ENCODE results near the gene RCHY1. TPM values are rescaled to one million over a fixed set of nuclear protein-coding genes. Genes with fewer than 3 reads are reported as not detected.

Gene RCHY1
- total RNA-seq (2014; rRNA removed; shearing (Covaris generic)) (10.5 and 23.6 TPM in 2 replicates), polyA plus RNA-seq (2016; fragmentation: Nextera tagmentation; extraction: Ambion mirVana) (16.9 and 18.8 TPM in 2 replicates)

- H3K9me3 ChIP-seq (ENCODE audit: low read depth): no peaks in the 10 kb centered on the region
- WGBS, 2 experiments (ENCODE audit: low coverage in 1 of 2, low lambda C conversion rate in 2 of 2, missing lambda C conversion rate in 2 of 2): 0 to 1% methylated on average over 61 of the region's 61 CpGs
- peaks cover 9% of the 10 kb centered on the region; the same call in 1 of the 2 replicates for H3K36me3 ChIP-seq (ENCODE audit: low read depth)
- H3K4me2 ChIP-seq (ENCODE audit: unreplicated experiment): peak within 1 kb of the TSS; percentile 88
- peak within 1 kb of the TSS; percentile 92 for H3K27ac ChIP-seq
- peak within 1 kb of the TSS; percentile 96 for H2AFZ ChIP-seq
- peak within 1 kb of the TSS; percentile 90 for H3K9ac ChIP-seq
- DNase-seq: peak; percentile 99
- H3K27me3 ChIP-seq (replicated peaks; ENCODE audit: insufficient read depth): no peaks in the 10 kb centered on the region
- H4K20me1 ChIP-seq (ENCODE audit: insufficient read depth): no peaks in the 10 kb centered on the region
- TF ChIP-seq EZH2phosphoT487 (IDR thresholded peaks at IDR 0.05; ENCODE audit: insufficient read depth, low read depth) (no peak), EZH2 (IDR thresholded peaks at IDR 0.05; ENCODE audit: insufficient read depth, poor library complexity, severe bottlenecking) (no peak)
- H3K79me2 ChIP-seq (ENCODE audit: insufficient read depth): peaks cover 88% of the 10 kb centered on the region
- H3K4me1 ChIP-seq (ENCODE audit: insufficient read depth): peaks cover 39% of the 10 kb centered on the region
- H3K9me2 ChIP-seq (ENCODE audit: insufficient read depth): no peaks in the 10 kb centered on the region
- H3F3A ChIP-seq (ENCODE audit: insufficient read depth): peaks cover 33% of the 10 kb centered on the region
- H3K4me3 ChIP-seq: peak within 1 kb of the TSS; percentile 93
- in situ Hi-C loops (cut with MboI): no loop called here
Observed at GRCh38 chr4:75514131-75514948, at the start of gene RCHY1, which contains the start of gene THAP6. Gene RCHY1 (minus strand): TSS chr4:75514403. CDS start chr4:75514286, 117 bp downstream. Gene THAP6 (plus strand): TSS chr4:75514473. CDS start chr4:75515453, 980 bp downstream.

DNA sequence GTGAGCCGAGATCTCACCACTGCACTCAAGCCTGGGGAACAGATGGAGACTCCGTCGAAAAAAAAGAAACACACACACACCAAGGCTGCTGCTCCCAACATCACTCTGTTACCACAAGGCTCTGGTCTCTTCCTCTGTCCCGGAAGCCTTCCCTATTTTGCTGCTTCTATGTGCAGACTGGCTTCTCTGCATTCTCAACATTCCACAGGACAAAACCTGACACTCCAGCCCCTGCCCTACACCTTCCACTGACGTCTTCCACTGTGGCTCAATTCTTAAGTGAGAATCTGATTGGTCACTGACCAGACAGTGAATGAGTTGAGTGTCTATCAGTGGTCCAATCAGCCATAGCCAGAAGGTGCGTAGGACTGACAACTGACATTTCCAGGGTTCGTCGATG, 47.6 kb upstream of the RCHY1 start:
- TF ChIP-seq EZH2phosphoT487 (IDR thresholded peaks at IDR 0.05; ENCODE audit: insufficient read depth, low read depth) (no peak), EZH2 (IDR thresholded peaks at IDR 0.05; ENCODE audit: insufficient read depth, poor library complexity, severe bottlenecking) (no peak)
- Histone ChIP-seq H3K27me3 (replicated peaks; ENCODE audit: insufficient read depth) (0 out of 2 replicates have a peak, but pooled peaks cover 8% of the 10 kb centered on the region), H3K36me3 (ENCODE audit: low read depth) (no peaks in the 10 kb centered on the region), H3K27ac (no peak overlapping the region), H3K9ac (no peak overlapping the region), H3K4me2 (ENCODE audit: unreplicated experiment) (no peak overlapping the region), H3K4me3 (no peak overlapping the region), H4K20me1 (ENCODE audit: insufficient read depth) (no peaks in the 10 kb centered on the region), H3K79me2 (ENCODE audit: insufficient read depth) (no peaks in the 10 kb centered on the region), H3K9me3 (ENCODE audit: low read depth) (no peaks in the 10 kb centered on the region), H3K9me2 (ENCODE audit: insufficient read depth) (no peaks in the 10 kb centered on the region), H3F3A (ENCODE audit: insufficient read depth) (no peaks in the 10 kb centered on the region), H2AFZ (no peak overlapping the region), H3K4me1 (ENCODE audit: insufficient read depth) (no peaks in the 10 kb centered on the region)
- DNase-seq: no peak
- in situ Hi-C loops (cut with MboI): no loop called here
- WGBS, 2 experiments (ENCODE audit: low coverage in 1 of 2, low lambda C conversion rate in 2 of 2, missing lambda C conversion rate in 2 of 2): 66 to 70% methylated on average over 8 of the region's 8 CpGs

DNA sequence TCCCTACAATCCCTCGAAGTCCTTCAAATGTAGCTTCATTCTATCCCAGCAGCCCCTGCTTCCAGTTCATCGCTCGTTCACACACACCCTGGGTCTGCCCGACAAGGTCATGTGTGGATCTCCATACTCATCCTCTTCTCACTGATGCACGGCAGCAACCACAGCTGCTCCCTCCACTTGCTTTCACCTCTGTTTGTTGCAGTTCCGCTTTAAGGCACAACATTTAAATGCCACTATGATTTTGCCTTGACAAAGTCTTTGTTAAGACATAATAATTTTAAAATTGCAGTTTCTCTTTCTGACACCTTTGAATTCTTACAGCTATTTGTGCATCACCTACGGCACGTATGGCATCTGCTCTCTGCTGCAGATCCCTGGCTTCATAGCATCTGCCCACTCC, 43.5 kb upstream of the RCHY1 start:
- in situ Hi-C loops (cut with MboI): no loop called here
- Histone ChIP-seq H3K27ac (no peak overlapping the region), H3F3A (ENCODE audit: insufficient read depth) (no peaks in the 10 kb centered on the region), H3K9me2 (ENCODE audit: insufficient read depth) (no peaks in the 10 kb centered on the region), H3K36me3 (ENCODE audit: low read depth) (no peaks in the 10 kb centered on the region), H3K79me2 (ENCODE audit: insufficient read depth) (no peaks in the 10 kb centered on the region), H4K20me1 (ENCODE audit: insufficient read depth) (no peaks in the 10 kb centered on the region), H3K4me3 (no peak overlapping the region), H2AFZ (no peak overlapping the region), H3K4me2 (ENCODE audit: unreplicated experiment) (no peak overlapping the region), H3K4me1 (ENCODE audit: insufficient read depth) (no peaks in the 10 kb centered on the region), H3K9me3 (ENCODE audit: low read depth) (no peaks in the 10 kb centered on the region), H3K27me3 (replicated peaks; ENCODE audit: insufficient read depth) (0 out of 2 replicates have a peak, but pooled peaks cover 8% of the 10 kb centered on the region), H3K9ac (no peak overlapping the region)
- no peak for DNase-seq
- TF ChIP-seq EZH2 (IDR thresholded peaks at IDR 0.05; ENCODE audit: insufficient read depth, poor library complexity, severe bottlenecking) (no peak), EZH2phosphoT487 (IDR thresholded peaks at IDR 0.05; ENCODE audit: insufficient read depth, low read depth) (no peak)
- WGBS, 2 experiments (ENCODE audit: low coverage in 1 of 2, low lambda C conversion rate in 2 of 2, missing lambda C conversion rate in 2 of 2): 67 to 72% methylated on average over 8 of the region's 8 CpGs

- H3K27ac ChIP-seq: no peak within 1 kb of the TSS
- no peaks in the 10 kb centered on the region for H3K4me1 ChIP-seq (ENCODE audit: insufficient read depth)
- H3K36me3 ChIP-seq (ENCODE audit: low read depth): no peaks in the 10 kb centered on the region
- 0 out of 2 replicates have a peak, but pooled peaks cover 8% of the 10 kb centered on the region for H3K27me3 ChIP-seq (replicated peaks; ENCODE audit: insufficient read depth)
- in situ Hi-C loops (cut with MboI): no loop called here
- no peaks in the 10 kb centered on the region for H3K9me2 ChIP-seq (ENCODE audit: insufficient read depth)
- H3K79me2 ChIP-seq (ENCODE audit: insufficient read depth): no peaks in the 10 kb centered on the region
- H3K4me3 ChIP-seq: no peak within 1 kb of the TSS
- peak; percentile 48 for DNase-seq
- H4K20me1 ChIP-seq (ENCODE audit: insufficient read depth): no peaks in the 10 kb centered on the region
- TF ChIP-seq EZH2 (IDR thresholded peaks at IDR 0.05; ENCODE audit: insufficient read depth, poor library complexity, severe bottlenecking) (no peak), EZH2phosphoT487 (IDR thresholded peaks at IDR 0.05; ENCODE audit: insufficient read depth, low read depth) (no peak)
- H3K9ac ChIP-seq: no peak within 1 kb of the TSS
- 56 to 61% methylated on average over 9 of the region's 9 CpGs for WGBS, 2 experiments (ENCODE audit: low coverage in 1 of 2, low lambda C conversion rate in 2 of 2, missing lambda C conversion rate in 2 of 2)
- H3K4me2 ChIP-seq (ENCODE audit: unreplicated experiment): no peak within 1 kb of the TSS
- no peaks in the 10 kb centered on the region for H3F3A ChIP-seq (ENCODE audit: insufficient read depth)
- no peaks in the 10 kb centered on the region for H3K9me3 ChIP-seq (ENCODE audit: low read depth)
- H2AFZ ChIP-seq: no peak within 1 kb of the TSS
Observed at GRCh38 chr4:75555294-75556164, 41.3 kb upstream of the RCHY1 start, which contains the start of gene ODAPH. Gene ODAPH (plus strand): TSS chr4:75556066. CDS start chr4:75556083, 17 bp downstream.

Data from GM23248 (cell line).